Bronchial epithelial cell (primary cell): ENCODE data around the gene TBC1D4. TPM values are rescaled to one million over a fixed set of nuclear protein-coding genes. Genes with fewer than 3 reads are reported as not detected.

Experiments used
- DNase-seq: peaks from one replicate; pipeline ENCODE4 v3.0.0-alpha.2; 2010; ENCODE audit warnings: low read depth
- FAIRE-seq: peaks from 2 replicates; lab custom pipeline; 2011; peaks lifted over from hg19 to GRCh38; lab: Jason Lieb, UNC
- H3K27me3 ChIP-seq: 2 replicates; pipeline ENCODE4 v1.5.1; 2011; ENCODE audit warnings: low read length; ENCODE audit not compliant: control insufficient read depth, insufficient read depth
- H3K36me3 ChIP-seq: 2 replicates; pipeline ENCODE4 v1.5.1; 2011; ENCODE audit warnings: low read length; ENCODE audit not compliant: control insufficient read depth, insufficient read depth
- H3K4me3 ChIP-seq: 2 replicates; pipeline ENCODE4 v1.5.1; 2011; ENCODE audit warnings: mild to moderate bottlenecking, low read depth, low read length, control low read depth
- CTCF ChIP-seq: IDR thresholded peaks from 2 replicates; pipeline ENCODE4 v1.5.1; 2011; ENCODE audit warnings: mild to moderate bottlenecking, moderate library complexity, low read length, control low read depth, inconsistent platforms; ENCODE audit not compliant: insufficient read depth, severe bottlenecking
- total RNA-seq: library from RNA; depleted of rRNA; stranded (reverse); fragments of >200 nt; gene quantifications from 2 replicates; pipeline ENCODE4 v1.2.1, GENCODE V29; 2014

Gene TBC1D4
- total RNA-seq, 1 donor from 2014 or later: 10.3 TPM

DNA sequence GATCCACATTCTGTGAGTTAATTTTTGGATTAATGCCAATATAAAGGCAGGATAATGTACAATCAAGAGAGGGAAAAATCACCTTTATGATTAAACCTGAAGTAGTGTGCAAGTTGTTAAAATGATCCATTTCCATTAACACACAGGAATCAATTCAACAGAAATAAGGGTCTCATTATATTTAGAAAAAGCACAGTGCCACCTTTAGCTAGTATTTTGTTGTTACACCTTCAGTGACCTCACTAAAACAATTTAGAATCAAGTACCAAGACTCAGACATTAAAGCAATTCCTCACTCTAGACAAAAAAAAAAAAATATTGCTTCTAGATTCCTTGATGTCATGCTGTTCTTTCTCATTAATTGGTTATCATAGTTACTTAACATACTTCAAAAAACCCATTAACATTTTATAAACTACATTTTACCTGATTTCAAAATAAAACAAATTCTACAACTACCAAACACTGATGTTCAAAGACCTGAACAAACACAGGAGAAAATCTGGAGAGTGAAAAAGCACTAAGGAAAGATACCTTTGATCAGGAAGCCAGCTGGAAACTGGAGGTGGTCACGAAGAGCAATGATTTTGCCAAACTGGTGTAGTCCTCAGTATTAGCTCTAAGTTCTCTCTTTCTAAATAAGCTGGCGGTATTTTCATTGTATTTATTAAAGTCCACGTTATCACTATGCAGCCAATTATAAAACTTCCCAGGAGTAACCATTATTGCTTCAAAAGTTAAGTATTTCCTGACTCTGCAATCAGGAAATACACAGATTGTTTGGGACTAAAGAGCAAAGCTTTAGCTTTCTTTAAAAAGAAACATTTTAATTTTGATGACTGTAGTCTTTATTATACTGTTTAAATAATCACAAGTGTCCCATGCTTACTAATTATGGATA is 115.3 kb downstream of the TBC1D4 start:
- no peak for DNase-seq
- Histone ChIP-seq H3K4me3 (no peak overlapping the region), H3K27me3 (no peaks in the 10 kb centered on the region), H3K36me3 (no peaks in the 10 kb centered on the region)
- TF ChIP-seq CTCF: no peak
- FAIRE-seq: no peak

- H3K4me3 ChIP-seq: no peak overlapping the region
- peak; percentile 84 for DNase-seq
- no peak for FAIRE-seq
Measured at GRCh38 chr13:75365724-75366173, 116.2 kb downstream of the TBC1D4 start.

GRCh38 chr13:75364131-75364713 is 117.7 kb downstream of the TBC1D4 start:
- no peak for FAIRE-seq
- Histone ChIP-seq H3K27me3 (no peaks in the 10 kb centered on the region), H3K4me3 (no peak overlapping the region), H3K36me3 (no peaks in the 10 kb centered on the region)
- no peak for TF ChIP-seq CTCF
- DNase-seq: peak; percentile 58

More at GRCh38 chr13:75365724-75366173, 116.2 kb downstream of the TBC1D4 start:
- Histone ChIP-seq H3K27me3 (no peaks in the 10 kb centered on the region), H3K36me3 (no peaks in the 10 kb centered on the region)
- TF ChIP-seq CTCF: no peak

GRCh38 chr13:75363371-75363770 is 118.6 kb downstream of the TBC1D4 start:
- no peaks in the 10 kb centered on the region for H3K36me3 ChIP-seq
- no peak overlapping the region for H3K4me3 ChIP-seq
- H3K27me3 ChIP-seq: no peaks in the 10 kb centered on the region
- DNase-seq: no peak
- FAIRE-seq: no peak
- TF ChIP-seq CTCF: no peak

GRCh38 chr13:75362026-75362425 is 119.9 kb downstream of the TBC1D4 start:
- TF ChIP-seq CTCF: no peak
- H3K27me3 ChIP-seq: no peaks in the 10 kb centered on the region
- no peaks in the 10 kb centered on the region for H3K36me3 ChIP-seq
- H3K4me3 ChIP-seq: no peak overlapping the region
- DNase-seq (no peak), FAIRE-seq (no peak)
